ENCODE data around the gene SGCA.

SGCA gene

DNA sequence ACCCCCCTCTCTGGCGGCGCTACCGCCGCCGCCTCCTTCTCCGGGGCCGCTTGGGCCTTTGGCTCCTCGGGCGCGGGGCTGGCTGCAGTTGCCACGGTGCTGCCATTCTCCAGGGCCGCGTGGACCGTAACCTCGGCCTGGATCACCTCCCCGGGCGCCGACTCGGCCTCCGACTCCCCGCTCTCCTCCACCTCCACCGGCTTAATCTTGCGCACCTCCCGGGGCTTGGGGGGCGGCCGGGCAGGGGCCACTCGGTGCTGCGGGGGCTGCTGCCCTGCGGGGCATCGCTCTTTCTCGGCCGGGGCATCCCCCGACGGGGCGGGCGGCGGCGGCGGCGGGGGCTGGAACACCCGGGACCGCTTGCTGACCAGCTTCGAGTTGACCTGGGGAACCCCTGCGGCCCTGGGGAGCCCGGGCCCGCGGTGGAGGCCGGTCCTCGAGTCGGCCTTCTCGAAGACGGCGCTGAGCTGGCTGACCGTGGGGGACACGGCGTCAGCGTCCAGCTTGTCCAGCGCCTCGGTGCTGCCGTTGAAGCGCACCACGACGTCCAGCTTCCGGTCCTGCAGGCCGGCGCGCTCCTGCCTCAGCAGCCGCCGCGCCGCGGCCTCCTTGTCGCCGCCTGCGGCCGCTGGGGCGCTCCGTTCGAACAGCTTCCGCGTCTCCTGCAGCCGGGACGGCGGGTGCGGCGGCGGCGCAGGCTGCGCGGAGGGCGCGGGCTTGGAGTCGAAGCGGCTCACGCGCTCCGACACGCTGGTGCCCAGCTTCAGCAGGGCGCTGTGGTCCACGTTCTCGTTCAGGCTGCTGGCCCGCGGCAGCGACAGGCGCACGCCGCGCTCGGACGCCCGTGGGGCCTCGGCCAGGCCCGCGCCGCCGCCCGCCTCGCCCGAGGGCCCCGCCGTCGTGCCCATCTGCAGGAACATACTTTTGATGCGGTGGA lies 16.1 kb upstream of the SGCA start:
- DNase-seq (ENCODE audit: low read depth in 2 of 2): peak in 1 of 2 donors; percentile 40

DNA sequence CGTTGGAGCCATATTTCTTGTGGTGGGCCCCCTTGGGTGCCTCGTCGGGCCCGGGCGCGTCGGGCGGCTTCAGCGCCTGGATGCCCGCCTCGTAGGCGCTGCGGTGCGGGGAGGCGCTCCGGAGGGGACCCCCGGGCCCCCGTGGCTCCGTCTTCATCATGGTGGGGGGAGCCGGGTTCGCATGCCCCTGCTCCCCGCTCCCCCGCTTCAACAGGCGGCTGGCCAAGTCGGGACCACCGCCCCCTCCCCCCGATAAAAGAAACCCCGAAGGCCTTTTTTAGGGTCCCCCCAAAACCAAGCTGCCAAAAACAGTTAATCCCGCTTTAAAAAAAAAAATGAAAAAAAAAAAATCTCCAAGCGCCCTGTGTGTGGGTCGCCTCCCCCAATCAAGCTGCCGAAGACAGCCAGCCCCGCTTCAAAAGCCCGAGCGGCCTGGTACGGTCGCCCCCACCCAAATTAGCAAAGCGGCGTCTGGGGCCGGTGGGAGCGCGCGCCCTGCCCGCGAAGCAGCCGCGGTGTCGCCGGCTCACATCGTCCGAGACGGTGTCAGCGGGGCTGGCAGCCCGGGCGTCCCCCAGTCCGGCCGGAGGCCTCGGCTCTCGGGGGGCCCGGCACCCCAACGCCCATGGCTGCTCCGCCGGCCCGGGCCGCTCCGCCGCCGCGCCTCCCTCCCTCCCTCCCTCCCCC lies 15.3 kb upstream of the SGCA start, which contains the start of gene PPP1R9B:
Gene PPP1R9B (minus strand): TSS at position 324 of the 687 bp plus-strand sequence. CDS start 164 bp downstream, at position 160.
- no peak for DNase-seq (ENCODE audit: low read depth in 2 of 2)

- DNase-seq (ENCODE audit: low read depth in 2 of 2): peak; percentile 76 to 83
These were observed 14.5 kb upstream of the SGCA start for GRCh38 chr17:50151041-50151936.

- DNase-seq (ENCODE audit: low read depth in 2 of 2): no peak
These were observed 13.8 kb upstream of the SGCA start for GRCh38 chr17:50151937-50152547.

DNA sequence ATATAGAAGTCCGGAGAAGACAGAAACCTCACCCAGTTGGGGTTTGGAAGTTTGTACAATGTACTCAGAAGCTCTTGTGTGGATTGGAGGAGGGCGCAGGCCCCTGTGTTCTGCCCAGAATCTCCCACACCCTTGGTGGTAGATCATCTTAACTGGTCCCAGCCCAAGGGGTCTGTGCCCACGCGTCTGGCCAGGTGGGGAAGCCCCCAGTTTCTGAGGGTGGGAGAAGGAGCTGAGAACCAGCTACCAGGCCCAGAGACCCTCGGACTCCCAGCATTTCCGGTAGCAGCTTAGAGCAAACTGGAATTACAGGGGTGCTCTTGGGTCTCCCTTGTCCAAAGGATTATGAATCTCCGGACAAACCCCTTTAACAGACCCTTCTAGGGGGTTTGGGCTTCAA lies 13.1 kb upstream of the SGCA start:
- DNase-seq (ENCODE audit: low read depth in 2 of 2): no peak

- no peak for DNase-seq (ENCODE audit: low read depth in 2 of 2)
These were observed 11.9 kb upstream of the SGCA start for GRCh38 chr17:50153650-50154575.

DNA sequence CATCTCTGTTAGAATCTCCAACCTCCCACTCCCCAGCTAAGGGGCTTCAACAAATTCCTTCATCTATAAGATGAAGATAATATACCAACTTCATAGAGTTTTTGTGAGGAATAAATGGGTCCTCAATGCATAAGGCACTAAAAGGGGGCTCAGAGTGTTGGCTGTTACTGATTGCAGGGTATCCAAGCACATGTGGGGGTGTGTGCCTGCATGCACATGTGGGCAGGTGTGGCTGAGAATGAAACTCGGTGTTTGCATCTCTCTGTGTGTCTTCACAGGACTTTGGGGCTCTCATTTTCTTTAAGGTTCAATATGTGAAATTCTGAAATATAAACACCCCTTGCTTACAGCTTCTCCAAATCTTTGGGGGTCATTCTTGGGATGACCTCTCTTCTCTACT lies 11.2 kb upstream of the SGCA start:
- no peak for DNase-seq (ENCODE audit: low read depth in 2 of 2)

DNA sequence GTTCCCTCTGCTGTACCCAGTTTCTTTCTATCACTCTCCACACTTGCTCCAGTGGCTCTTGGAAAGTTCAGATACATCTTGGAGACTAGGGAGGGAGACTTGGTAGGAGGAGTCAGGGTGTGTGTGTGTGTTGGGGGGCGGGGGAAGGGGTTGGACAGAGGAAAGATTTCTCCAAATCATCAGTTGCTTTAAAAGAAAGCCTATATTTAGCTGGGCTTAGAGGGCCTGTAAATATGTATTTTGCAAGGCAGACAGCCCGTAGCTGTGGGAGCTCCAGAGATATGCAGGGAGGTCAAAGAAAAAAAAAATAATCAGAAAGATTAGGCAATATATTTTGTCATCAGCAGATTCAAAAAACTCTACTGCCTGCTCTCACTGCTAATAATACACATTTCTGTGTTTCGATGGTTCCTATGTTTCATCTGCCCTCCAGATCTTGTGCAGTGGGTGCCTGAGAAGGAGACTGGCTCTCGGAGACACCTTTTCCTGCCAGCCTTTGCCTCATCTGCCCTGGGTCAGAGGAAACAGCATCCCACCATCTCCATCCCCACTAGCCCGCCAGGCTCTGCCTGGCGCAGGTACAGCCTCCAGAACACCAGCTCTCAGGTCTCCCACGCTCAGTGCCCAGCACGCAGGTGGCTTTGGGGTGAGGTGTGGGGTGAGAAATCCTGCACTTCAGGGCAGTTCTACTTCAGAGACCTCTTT lies 10.5 kb upstream of the SGCA start:
- DNase-seq (ENCODE audit: low read depth in 2 of 2): no peak

GRCh38 chr17:50157891-50158290 lies 7.9 kb upstream of the SGCA start:
- no peak for DNase-seq (ENCODE audit: low read depth in 2 of 2)

DNA sequence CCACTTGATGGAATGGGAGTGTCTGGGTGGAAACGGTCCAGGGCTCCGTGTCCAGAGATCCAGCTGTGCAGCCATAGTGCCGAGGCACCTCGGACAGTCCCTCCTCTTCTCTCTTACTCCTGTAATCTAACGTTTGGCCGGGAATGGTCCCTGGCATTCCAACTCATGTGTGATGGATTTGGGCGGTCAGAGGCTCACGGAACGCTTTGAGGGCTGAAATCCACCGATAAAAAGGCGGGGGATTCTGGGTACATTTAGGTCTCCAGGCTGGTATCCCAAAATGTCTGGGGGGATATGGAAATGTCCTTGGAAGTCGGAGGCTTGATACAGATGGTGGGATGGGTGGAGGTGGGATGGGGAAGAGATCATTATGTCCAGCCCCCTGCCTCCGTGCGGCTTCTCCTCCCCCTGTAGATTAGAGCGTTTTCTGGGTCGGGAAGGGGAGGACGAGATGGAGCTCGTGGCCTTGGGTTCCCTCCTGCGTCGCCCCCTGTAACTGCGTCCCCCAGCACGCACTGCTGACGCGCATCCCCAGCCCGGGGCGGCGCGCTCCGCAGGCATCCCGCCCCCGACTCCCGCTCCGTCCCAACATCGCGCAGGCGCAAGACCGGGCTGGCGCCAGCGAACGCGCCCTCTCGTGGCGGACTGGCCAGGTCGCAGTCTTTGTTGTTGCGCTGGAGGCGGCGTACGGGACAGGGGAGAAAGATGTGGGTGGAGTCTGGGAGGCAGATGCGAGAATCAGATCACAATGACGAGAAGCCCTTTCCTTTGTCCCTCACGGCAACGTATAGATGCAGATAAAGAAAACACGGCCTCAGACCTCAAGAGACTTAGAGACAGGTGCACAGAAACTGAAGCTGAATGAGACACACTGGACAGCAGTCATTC lies 4.5 kb upstream of the SGCA start:
- DNase-seq (ENCODE audit: low read depth in 2 of 2): peak; percentile 94 to 96

DNA sequence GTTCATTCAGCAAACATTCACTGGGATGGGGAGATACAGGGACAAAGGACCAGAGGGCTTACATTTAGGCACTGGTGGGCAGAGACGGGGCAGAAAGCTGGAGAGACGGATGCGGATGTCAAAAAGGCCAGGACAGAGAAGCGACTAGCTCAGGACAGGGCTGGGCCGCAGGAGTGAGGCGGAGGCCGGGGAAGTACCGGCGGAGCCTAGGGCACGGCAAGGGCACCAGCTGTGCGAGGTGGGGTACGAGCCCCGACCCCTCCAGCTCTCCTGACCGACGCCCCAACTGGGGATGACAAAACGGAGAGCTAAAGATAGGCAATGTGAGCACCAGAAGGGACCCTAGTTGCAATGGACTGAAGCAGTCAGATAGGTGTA lies 3.9 kb upstream of the SGCA start:
- no peak for DNase-seq (ENCODE audit: low read depth in 2 of 2)

- no peak for DNase-seq (ENCODE audit: low read depth in 2 of 2)
These were observed 3.1 kb upstream of the SGCA start for GRCh38 chr17:50162466-50163254.

GRCh38 chr17:50163843-50164696 lies 1.7 kb upstream of the SGCA start:
- no peak for DNase-seq (ENCODE audit: low read depth in 2 of 2)

DNA sequence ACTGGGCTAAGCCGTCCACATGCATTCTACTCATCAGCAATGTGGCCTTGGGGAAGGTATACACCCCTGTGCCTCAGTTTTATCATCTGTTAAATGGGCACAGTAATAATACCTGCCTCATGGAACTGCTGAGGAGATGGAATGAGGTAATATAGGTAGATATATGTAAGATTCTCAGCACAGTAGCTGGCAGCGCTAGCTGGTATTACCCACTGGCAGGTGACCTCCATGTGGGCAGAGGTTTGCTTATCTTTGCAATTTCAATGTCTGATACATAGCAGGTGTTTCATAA lies 1.2 kb upstream of the SGCA start:
- DNase-seq (ENCODE audit: low read depth in 2 of 2): no peak

GRCh38 chr17:50165066-50165465 lies 739 bp upstream of the SGCA start:
- DNase-seq (ENCODE audit: low read depth in 2 of 2): no peak

GRCh38 chr17:50165466-50165865 lies 339 bp upstream of the SGCA start:
- DNase-seq (ENCODE audit: low read depth in 2 of 2): no peak

GRCh38 chr17:50166518-50167181 lies 845 bp downstream of the SGCA start:
- no peak for DNase-seq (ENCODE audit: low read depth in 2 of 2)
